Esophagus muscularis mucosa (tissue), 4 donors: ENCODE results near the gene RNGTT. TPM values are rescaled to one million over a fixed set of nuclear protein-coding genes. Genes with fewer than 3 reads are reported as not detected.

Experiments
- DNase-seq: peaks from one replicate; pipeline ENCODE4 v3.0.0-alpha.2; 2017; ENCODE audit errors: extremely low spot score
- H3K27ac ChIP-seq, 4 donors: fragments of 200-600 bp; sonication (generic); replicated peaks in 1 of 4; 1 replicate in 3 of 4; 2 replicates in 1 of 4; pipeline ENCODE4 v1.5.1; 2016 to 2019; ENCODE audit warnings: mild to moderate bottlenecking in 1 of 4
- H3K27me3 ChIP-seq, 4 donors: fragments of 200-600 bp; sonication (generic); one replicate each; pipeline versions ENCODE4 v1.5.1 to v1.6.0; 2016 to 2019
- H3K36me3 ChIP-seq, 4 donors: fragments of 200-600 bp; sonication (generic); one replicate each; pipeline ENCODE4 v1.5.1; 2016 to 2019
- H3K4me1 ChIP-seq, 4 donors: fragments of 200-600 bp; sonication (generic); one replicate each; pipeline ENCODE4 v1.5.1; 2016 to 2019
- H3K4me3 ChIP-seq, 4 donors: fragments of 200-600 bp; sonication (generic); 1 replicate in 2 of 4; 2 replicates in 2 of 4; pipeline ENCODE4 v1.5.1; 2016 to 2019; ENCODE audit warnings: mild to moderate bottlenecking in 4 of 4, moderate library complexity in 1 of 4
- H3K9me3 ChIP-seq, 4 donors: fragments of 200-600 bp; sonication (generic); 1 replicate in 3 of 4; 2 replicates in 1 of 4; pipeline ENCODE4 v1.5.1; 2016 to 2019
- CTCF ChIP-seq, 3 experiments: fragments of 200-600 bp in 2 of 3; fragments of 450-650 bp in 1 of 3; sonication (generic) in 2 of 3; IDR thresholded peaks; one replicate each; pipeline ENCODE4 v1.5.1; 2017 to 2019; ENCODE audit warnings: antibody characterized with exemption in 3 of 3, mild to moderate bottlenecking in 2 of 3, moderate library complexity in 1 of 3
- EP300 ChIP-seq: sonication (generic); formaldehyde crosslinking; IDR thresholded peaks from one replicate; pipeline ENCODE4 v1.6.1; 2017; ENCODE audit warnings: antibody characterized with exemption
- POLR2A ChIP-seq: fragments of 450-650 bp; IDR thresholded peaks from one replicate; pipeline ENCODE4 v1.6.1; 2017; ENCODE audit warnings: antibody characterized with exemption, moderate library complexity, mild to moderate bottlenecking, low read depth
- POLR2AphosphoS5 ChIP-seq, 2 donors: sonication (generic); formaldehyde crosslinking; IDR thresholded peaks; one replicate each; pipeline ENCODE4 v1.6.1; 2017; ENCODE audit warnings: antibody characterized with exemption in 2 of 2
- whole genome bisulfite sequencing: methylation state at CpG from one replicate; pipeline ENCODE4 v1.1.5; 2018; 5-methylcytosine and 5-hydroxymethylcytosine counted together
- intact Hi-C: fragments of 100-400 bp; cut with DNase I; formaldehyde crosslinking; loops from one replicate; pipeline ENCODE4 v1.15.1; 2023
- total RNA-seq, 4 donors: library from RNA; depleted of rRNA; stranded (reverse); fragments of >200 nt; gene quantifications; one replicate each; pipeline versions ENCODE4 v1.1.0 to v1.2.1, GENCODE V29; 2016

Gene RNGTT
- total RNA-seq, 4 donors from 2014 or later, result 10.7 to 13.9 (median 12.0) TPM

DNA sequence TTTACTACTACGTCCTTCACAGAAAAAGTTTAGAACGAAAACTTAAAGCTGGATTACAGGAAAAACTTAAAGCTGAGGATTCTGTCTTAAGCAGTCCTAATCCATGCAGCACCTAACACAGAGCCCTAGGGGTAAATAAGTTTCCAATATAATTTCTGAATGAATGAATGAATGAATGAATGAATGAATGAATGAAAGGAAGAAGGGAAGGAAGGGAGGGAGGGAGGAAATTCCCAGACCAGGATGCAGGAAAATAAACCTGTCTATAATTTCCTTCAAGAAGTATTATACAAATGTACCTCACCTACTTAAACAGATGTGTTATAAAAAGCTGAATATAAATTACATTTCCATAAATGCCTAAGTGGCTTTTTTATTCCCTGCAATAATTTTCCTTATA, 83.4 kb downstream of the RNGTT start:
- no peak overlapping the region for H3K27ac ChIP-seq
- H3K36me3 ChIP-seq, result no peaks in the 10 kb centered on the region
- no peaks in the 10 kb centered on the region for H3K4me1 ChIP-seq
- intact Hi-C loops, result no loop called here
- no peaks in the 10 kb centered on the region for H3K27me3 ChIP-seq
- no peak for DNase-seq
- no peaks in the 10 kb centered on the region for H3K9me3 ChIP-seq
- TF ChIP-seq POLR2A, result no peak
- no peak for TF ChIP-seq POLR2AphosphoS5 (IDR thresholded peaks at IDR 0.05)
- no peak for TF ChIP-seq EP300
- TF ChIP-seq CTCF (IDR thresholded peaks at IDR 0.05), result no peak
- no peak overlapping the region for H3K4me3 ChIP-seq
- WGBS, result 91% methylated on average over 2 of the region's 2 CpGs

DNA sequence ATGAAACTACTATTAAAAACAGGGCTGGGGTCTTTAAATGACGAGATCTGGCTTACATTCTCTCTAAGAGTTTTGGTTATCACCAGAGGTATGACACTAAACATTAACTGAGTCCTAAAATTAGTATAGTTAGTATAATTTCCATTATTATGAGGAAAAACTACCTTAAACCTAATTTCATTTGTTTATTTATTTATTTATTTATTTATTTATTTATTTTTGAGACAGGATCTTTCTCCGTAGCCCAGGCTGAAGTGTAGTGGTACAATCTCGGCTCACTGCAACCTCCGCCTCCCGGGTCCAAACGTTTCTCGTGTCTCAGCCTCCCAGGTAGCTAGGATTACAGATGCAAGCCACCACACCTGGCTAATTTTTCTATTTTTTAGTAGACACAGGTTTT, 85.5 kb downstream of the RNGTT start:
- 95% methylated on average over 7 of the region's 7 CpGs for WGBS
- Histone ChIP-seq H3K27me3 (no peaks in the 10 kb centered on the region), H3K4me3 (no peak overlapping the region), H3K36me3 (no peaks in the 10 kb centered on the region), H3K27ac (no peak overlapping the region), H3K9me3 (no peaks in the 10 kb centered on the region), H3K4me1 (no peaks in the 10 kb centered on the region)
- intact Hi-C loops, result no loop called here
- no peak for DNase-seq
- TF ChIP-seq EP300 (no peak), POLR2A (no peak), CTCF (IDR thresholded peaks at IDR 0.05) (no peak), POLR2AphosphoS5 (IDR thresholded peaks at IDR 0.05) (no peak)

GRCh38 chr6:88872962-88873361, 90.5 kb downstream of the RNGTT start:
- Histone ChIP-seq H3K27me3 (no peaks in the 10 kb centered on the region), H3K4me3 (no peak overlapping the region), H3K9me3 (no peaks in the 10 kb centered on the region), H3K36me3 (no peaks in the 10 kb centered on the region), H3K27ac (no peak overlapping the region), H3K4me1 (peaks cover 0 to 4% (median 1%) of the 10 kb centered on the region in 4 donors)
- DNase-seq, result no peak
- intact Hi-C loops, result loop anchor here (5.0 kb wide), 1 partner anchor 946 kb away; no protein-coding TSS in a partner anchor
- TF ChIP-seq POLR2A (no peak), CTCF (IDR thresholded peaks at IDR 0.05) (no peak), EP300 (no peak), POLR2AphosphoS5 (IDR thresholded peaks at IDR 0.05) (no peak)
- WGBS, result 78% methylated on average over 1 of the region's 1 CpG

DNA sequence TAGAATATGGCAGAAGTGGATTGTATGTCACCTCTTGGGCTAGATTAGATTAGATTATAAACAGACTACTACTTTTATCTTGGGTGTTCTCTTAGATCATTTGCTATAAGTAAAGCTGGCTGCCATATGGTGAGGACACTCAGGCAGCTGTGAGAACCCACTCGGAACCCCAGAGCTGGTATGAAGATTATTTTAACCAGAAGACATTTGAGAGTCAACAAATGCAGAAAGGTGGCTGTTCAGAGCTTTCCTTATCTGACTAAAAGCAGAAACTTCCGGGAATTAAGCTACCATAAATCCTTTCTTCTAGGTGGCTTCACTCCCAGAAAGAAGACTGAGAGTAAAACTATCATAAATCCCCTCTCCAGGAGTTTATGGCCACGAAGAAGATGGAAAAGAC, 91.9 kb downstream of the RNGTT start:
- H3K4me1 ChIP-seq, result peaks cover 0 to 5% (median 2%) of the 10 kb centered on the region in 4 donors
- intact Hi-C loops, result loop anchor here (5.0 kb wide), 1 partner anchor 944 kb away; no protein-coding TSS in a partner anchor
- WGBS, result 93% methylated on average over 3 of the region's 3 CpGs
- no peak overlapping the region for H3K4me3 ChIP-seq
- H3K36me3 ChIP-seq, result no peaks in the 10 kb centered on the region
- H3K27me3 ChIP-seq, result no peaks in the 10 kb centered on the region
- no peak for TF ChIP-seq POLR2A
- no peak for TF ChIP-seq POLR2AphosphoS5 (IDR thresholded peaks at IDR 0.05)
- no peak for TF ChIP-seq CTCF (IDR thresholded peaks at IDR 0.05)
- TF ChIP-seq EP300, result no peak
- H3K9me3 ChIP-seq, result no peaks in the 10 kb centered on the region
- H3K27ac ChIP-seq, result no peak overlapping the region
- no peak for DNase-seq

DNA sequence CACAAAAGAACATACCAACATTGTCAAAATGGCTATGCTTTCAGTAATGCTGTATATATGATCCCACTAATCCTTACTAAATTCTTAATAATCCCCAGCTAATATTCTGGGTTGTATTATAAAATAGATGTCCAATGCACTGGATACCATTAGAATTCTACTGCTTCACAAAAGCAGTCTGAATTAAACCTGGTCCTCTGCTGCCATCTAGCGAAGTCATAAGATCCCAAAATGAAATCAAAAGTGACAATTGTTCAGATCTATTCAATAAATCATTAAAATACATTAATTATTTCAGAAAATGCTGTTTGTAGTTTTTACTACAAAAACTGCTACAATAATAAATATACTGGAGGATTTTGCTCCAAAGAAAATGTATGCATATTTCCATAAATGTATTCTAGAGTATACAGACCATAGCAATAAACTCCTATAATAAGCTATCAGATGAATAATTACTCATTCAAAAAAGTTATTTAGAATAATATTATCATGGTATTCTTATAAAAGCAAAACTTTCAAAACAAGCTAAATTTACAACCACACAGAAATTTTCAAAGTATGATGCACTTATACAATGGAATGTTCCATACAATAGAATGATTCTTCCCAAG, 92.6 kb downstream of the RNGTT start:
- H3K4me1 ChIP-seq, result peaks cover 0 to 5% (median 2%) of the 10 kb centered on the region in 4 donors
- no peak for DNase-seq

More for the DNA sequence above, 92.6 kb downstream of the RNGTT start:
- H3K36me3 ChIP-seq, result no peaks in the 10 kb centered on the region
- H3K4me3 ChIP-seq, result no peak overlapping the region
- 0% methylated on average over 1 of the region's 1 CpG for WGBS
- intact Hi-C loops, result loop anchor here (5.0 kb wide), 1 partner anchor 944 kb away; no protein-coding TSS in a partner anchor
- peak; percentile 56 to 66 (median 66) for TF ChIP-seq CTCF (IDR thresholded peaks at IDR 0.05)
- no peak for TF ChIP-seq POLR2AphosphoS5 (IDR thresholded peaks at IDR 0.05)
- no peaks in the 10 kb centered on the region for H3K27me3 ChIP-seq
- H3K27ac ChIP-seq, result no peak overlapping the region
- H3K9me3 ChIP-seq, result no peaks in the 10 kb centered on the region
